ENCODE data around the gene TP53I3.
A peak's percentile ranks its signal among the peaks of the same experiment; 100 is the strongest.

TP53I3 gene

DNA sequence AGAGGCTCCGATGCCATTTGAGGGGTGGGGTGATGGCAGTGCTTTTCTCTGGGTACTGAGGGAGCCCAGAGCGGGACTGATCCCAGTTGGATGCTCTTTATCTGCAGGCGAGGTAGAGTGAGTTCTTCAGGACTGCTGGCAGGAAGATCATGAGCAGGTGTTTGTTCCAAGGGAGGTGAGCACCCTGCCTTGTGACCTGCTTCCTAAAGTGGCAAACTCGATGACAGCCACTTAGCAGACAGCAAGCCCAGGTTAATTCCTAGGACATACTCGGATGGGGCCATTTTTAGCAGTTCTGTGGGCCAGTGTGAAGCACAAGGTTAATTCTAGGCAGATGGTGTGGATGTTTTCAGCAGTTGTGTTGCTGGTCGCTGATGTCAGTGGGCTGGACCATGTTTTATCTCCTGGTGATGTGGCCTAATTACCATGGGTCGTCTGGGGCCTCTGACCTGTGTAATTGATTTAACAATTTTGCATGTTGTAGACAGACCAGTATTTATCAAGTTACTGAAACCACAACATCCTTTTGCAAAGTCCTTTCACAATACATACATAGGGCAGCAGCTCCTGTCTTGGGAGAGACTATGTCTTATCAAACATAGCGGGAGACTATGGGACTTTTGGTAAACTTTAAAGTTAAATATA is 30.1 kb downstream of the TP53I3 start:
- TF ChIP-seq, protein P1, sequence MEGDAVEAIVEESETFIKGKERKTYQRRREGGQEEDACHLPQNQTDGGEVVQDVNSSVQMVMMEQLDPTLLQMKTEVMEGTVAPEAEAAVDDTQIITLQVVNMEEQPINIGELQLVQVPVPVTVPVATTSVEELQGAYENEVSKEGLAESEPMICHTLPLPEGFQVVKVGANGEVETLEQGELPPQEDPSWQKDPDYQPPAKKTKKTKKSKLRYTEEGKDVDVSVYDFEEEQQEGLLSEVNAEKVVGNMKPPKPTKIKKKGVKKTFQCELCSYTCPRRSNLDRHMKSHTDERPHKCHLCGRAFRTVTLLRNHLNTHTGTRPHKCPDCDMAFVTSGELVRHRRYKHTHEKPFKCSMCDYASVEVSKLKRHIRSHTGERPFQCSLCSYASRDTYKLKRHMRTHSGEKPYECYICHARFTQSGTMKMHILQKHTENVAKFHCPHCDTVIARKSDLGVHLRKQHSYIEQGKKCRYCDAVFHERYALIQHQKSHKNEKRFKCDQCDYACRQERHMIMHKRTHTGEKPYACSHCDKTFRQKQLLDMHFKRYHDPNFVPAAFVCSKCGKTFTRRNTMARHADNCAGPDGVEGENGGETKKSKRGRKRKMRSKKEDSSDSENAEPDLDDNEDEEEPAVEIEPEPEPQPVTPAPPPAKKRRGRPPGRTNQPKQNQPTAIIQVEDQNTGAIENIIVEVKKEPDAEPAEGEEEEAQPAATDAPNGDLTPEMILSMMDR (IDR thresholded peaks at IDR 0.05; ENCODE audit: low read depth, low read length), result no peak
- Histone ChIP-seq H3K9me3 (no peaks in the 10 kb centered on the region), H3K36me3 (no peaks in the 10 kb centered on the region), H3K4me1 (no peaks in the 10 kb centered on the region; the same call in none of the 2 replicates), H3K27me3 (no peaks in the 10 kb centered on the region), H3K4me3 (ENCODE audit: low read depth, low read length) (no peak overlapping the region)
- DNase-seq, result peak; percentile 28

- H3K27me3 ChIP-seq, result no peaks in the 10 kb centered on the region
- DNase-seq, result no peak
- H3K9me3 ChIP-seq, result no peaks in the 10 kb centered on the region
- H3K4me1 ChIP-seq, result no peaks in the 10 kb centered on the region; the same call in 1 of the 2 replicates
- TF ChIP-seq, protein P1 (IDR thresholded peaks at IDR 0.05; ENCODE audit: low read depth, low read length), result no peak
- no peaks in the 10 kb centered on the region for H3K36me3 ChIP-seq
- H3K4me3 ChIP-seq (ENCODE audit: low read depth, low read length), result no peak overlapping the region
Measured at GRCh38 chr2:24052951-24053350, 31.7 kb downstream of the TP53I3 start.

- no peak for DNase-seq
- Histone ChIP-seq H3K36me3 (no peaks in the 10 kb centered on the region), H3K4me1 (peaks cover 3% of the 10 kb centered on the region), H3K27me3 (no peaks in the 10 kb centered on the region), H3K4me3 (ENCODE audit: low read depth, low read length) (no peak overlapping the region), H3K9me3 (no peaks in the 10 kb centered on the region)
- TF ChIP-seq, protein P1 (IDR thresholded peaks at IDR 0.05; ENCODE audit: low read depth, low read length), result no peak
Measured at GRCh38 chr2:24051833-24052232, 32.8 kb downstream of the TP53I3 start.

DNA sequence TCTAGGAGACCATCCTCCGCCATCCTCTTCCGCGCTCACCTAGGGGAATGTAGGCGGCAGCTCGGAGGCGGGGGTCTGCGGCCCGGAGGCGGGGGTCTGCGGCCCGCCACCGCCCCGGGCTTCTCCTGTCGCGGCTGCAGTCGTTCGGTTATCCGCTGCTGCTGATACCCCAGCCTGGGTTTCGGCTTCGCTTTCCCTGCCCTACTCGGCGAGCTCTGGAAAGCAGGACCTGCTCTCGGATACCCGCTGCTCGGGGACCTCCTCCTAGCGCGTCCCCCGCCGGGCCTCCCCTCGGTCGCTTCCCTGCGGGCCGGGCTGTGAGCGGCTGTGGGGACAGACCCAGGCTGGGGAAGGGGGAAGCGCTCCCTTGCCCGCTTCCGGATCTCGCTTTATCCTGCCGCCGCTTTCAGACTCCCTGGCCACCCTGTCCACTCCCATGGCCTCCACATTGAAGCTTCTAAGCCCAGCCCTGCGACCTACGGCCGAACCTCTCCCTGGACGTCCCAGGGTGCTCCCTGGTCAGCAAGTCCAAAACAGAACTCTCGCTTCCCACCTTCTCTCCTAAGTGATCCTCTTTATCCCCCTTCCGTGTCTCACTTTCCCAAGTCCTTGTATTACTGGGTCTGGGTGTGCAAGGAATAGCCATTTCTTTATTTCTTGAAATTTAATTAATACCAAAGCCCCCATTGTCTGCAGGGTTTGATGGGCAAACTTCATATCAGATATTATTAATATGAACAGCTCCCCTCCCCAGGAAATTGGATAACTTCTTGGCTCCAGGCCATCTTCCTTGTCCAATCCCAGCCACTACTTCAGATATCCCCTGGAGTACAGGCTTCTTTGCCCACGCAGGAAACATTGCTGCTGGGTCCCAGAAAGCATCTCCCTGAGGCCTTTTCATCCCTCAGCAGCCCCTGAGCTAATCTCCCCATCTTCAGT is 34.3 kb downstream of the TP53I3 start:
- peaks cover 3% of the 10 kb centered on the region for H3K4me1 ChIP-seq
- DNase-seq, result peak; percentile 67
- H3K4me3 ChIP-seq (ENCODE audit: low read depth, low read length), result peak overlapping the region; percentile 80
- H3K9me3 ChIP-seq, result no peaks in the 10 kb centered on the region
- H3K27me3 ChIP-seq, result no peaks in the 10 kb centered on the region
- TF ChIP-seq, protein P1 (IDR thresholded peaks at IDR 0.05; ENCODE audit: low read depth, low read length), result no peak
- H3K36me3 ChIP-seq, result no peaks in the 10 kb centered on the region

DNA sequence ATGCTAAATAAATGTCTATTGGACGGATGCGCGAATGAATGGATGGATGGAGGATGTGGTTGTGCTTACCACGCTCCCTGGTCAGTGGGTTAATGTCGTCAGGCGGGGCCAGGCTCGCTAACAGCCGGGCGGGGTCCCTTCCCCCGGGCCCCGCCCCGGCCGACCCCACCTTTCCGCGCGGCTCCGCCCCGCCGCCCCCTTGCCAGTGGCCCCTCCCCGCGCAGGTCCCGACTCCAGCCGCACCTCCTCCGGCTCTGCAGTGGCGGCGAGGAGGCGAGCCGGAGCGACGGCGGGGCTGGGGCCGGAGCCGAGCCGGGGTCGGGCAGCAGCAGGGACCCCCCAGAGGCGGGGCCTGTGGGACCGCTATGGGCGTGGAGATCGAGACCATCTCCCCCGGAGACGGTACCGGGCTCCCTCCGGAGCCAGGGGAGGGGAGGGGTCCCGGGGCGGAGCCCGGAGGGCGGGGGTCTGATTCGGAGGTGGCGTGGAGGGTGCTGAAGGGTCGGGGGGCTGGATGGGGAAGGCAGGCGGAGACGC is 35.1 kb downstream of the TP53I3 start, which contains the start of gene FKBP1B:
TSS of gene FKBP1B (plus strand) at position 257 of the 537 bp plus-strand sequence. CDS start at position 366, 109 bp downstream.
- Histone ChIP-seq H3K36me3 (no peaks in the 10 kb centered on the region), H3K27me3 (no peaks in the 10 kb centered on the region), H3K4me1 (peaks cover 3% of the 10 kb centered on the region), H3K9me3 (no peaks in the 10 kb centered on the region), H3K4me3 (ENCODE audit: low read depth, low read length) (peak within 1 kb of the TSS; percentile 80)
- TF ChIP-seq, protein P1 (IDR thresholded peaks at IDR 0.05; ENCODE audit: low read depth, low read length), result no peak
- DNase-seq, result peak; percentile 91

All from BE2C (cell line).